ENCODE data around the gene TIMP4.

DNA sequence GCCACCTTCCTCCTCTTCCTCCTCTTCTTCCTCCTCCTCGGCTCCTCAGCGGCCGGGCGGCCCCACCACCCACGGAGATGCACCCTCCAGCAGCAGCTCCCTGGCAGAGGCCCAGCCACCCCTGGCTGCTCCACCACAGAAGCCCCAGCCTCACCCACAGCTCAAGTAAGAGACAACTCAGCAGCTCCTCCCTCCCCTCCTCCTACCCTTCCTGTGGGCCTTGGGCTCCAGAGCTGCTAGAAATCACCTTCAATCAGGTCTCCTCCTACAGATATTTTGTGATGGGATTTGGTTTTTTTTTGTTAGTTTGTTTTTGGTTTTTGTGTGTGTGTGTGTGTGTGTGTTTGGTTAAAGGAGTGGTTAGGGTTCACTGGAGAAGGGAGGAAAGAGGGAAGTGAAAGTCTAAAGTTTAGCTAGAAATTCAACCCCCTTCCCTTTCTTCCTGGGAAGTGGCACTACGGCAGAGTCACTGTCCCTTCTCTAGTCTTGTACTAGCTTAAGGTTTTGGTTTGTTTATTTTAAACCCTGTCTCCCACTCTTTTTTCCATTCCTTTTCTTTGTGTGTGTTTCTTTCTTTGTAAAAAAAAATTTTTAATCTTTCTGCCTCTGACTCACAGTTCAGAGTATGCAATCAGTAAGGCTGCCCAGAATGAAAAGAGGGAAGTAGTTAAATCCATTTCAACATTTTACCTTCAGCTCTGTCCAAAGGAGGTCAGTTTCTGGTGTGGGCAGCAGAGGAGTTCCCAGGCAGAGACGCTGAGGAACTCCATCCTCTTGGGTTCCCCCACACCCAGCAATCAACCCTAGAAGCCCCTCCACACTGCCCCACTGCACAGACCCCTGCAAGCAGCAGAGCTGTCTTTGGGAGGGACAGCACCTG, 29.0 kb upstream of the TIMP4 start:
- TF ChIP-seq, protein P1, sequence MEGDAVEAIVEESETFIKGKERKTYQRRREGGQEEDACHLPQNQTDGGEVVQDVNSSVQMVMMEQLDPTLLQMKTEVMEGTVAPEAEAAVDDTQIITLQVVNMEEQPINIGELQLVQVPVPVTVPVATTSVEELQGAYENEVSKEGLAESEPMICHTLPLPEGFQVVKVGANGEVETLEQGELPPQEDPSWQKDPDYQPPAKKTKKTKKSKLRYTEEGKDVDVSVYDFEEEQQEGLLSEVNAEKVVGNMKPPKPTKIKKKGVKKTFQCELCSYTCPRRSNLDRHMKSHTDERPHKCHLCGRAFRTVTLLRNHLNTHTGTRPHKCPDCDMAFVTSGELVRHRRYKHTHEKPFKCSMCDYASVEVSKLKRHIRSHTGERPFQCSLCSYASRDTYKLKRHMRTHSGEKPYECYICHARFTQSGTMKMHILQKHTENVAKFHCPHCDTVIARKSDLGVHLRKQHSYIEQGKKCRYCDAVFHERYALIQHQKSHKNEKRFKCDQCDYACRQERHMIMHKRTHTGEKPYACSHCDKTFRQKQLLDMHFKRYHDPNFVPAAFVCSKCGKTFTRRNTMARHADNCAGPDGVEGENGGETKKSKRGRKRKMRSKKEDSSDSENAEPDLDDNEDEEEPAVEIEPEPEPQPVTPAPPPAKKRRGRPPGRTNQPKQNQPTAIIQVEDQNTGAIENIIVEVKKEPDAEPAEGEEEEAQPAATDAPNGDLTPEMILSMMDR (IDR thresholded peaks at IDR 0.05 in 8 of 11, conservative IDR thresholded peaks at IDR 0.05 in 3 of 11), result no peak
- TF ChIP-seq POLR2AphosphoS5 (IDR thresholded peaks at IDR 0.05) (peak; percentile 24 to 41 (median 38)), POLR2A (IDR thresholded peaks at IDR 0.05) (no peak)

All from spleen (tissue), 7 donors.